HAP-1 (cell line): ENCODE measurements around the gene GRK7.
"Not testable (repeated sequence)": the region's sequence is repeated elsewhere in the genome, so short reads cannot be mapped to it uniquely, and the experiment has no call there.

Experiments used
- DNase-seq, 2 experiments: peaks; one replicate each; pipeline ENCODE4 v3.0.0-alpha.2; 2016 to 2020; ENCODE audit warnings: low spot score in 2 of 2
- H3K27me3 ChIP-seq: fragments of 250-450 bp; sonication (Bioruptor Pico); 2 replicates; pipeline ENCODE4 v1.5.1; 2020; ENCODE audit warnings: low read depth, mild to moderate bottlenecking, moderate library complexity
- H3K36me3 ChIP-seq: fragments of 250-450 bp; sonication (Bioruptor Pico); replicated peaks from 2 replicates; pipeline ENCODE4 v1.5.1; 2020; ENCODE audit warnings: mild to moderate bottlenecking
- H3K4me1 ChIP-seq: fragments of 250-450 bp; sonication (Bioruptor Pico); 2 replicates; pipeline ENCODE4 v1.5.1; 2020; ENCODE audit warnings: mild to moderate bottlenecking
- H3K4me3 ChIP-seq: fragments of 250-450 bp; sonication (Bioruptor Pico); 2 replicates; pipeline ENCODE4 v1.5.1; 2020; ENCODE audit warnings: mild to moderate bottlenecking, moderate library complexity
- H3K9me3 ChIP-seq: fragments of 250-450 bp; sonication (Bioruptor Pico); 2 replicates; pipeline ENCODE4 v1.5.1; 2020; ENCODE audit warnings: mild to moderate bottlenecking, moderate library complexity
- in situ Hi-C: fragments of 300-500 bp; cut with MboI; formaldehyde crosslinking; loops from 3 replicates; pipeline ENCODE4 v1.14.3; 2020; ENCODE audit warnings: low sequenced_read_pairs, inconsistent platforms, mixed read lengths

GRK7 gene

GRCh38 chr3:141738022-141738890 lies 25.0 kb upstream of the GRK7 start, which contains the start of gene RNF7:
TSS of gene RNF7 (plus strand) at chr3:141738298. CDS start at chr3:141738342, 44 bp downstream.
- peak; percentile 87 to 95 for DNase-seq
- in situ Hi-C loops: no loop called here
- peaks cover 18% of the 10 kb centered on the region for H3K4me1 ChIP-seq
- peak within 1 kb of the TSS; percentile 88 for H3K4me3 ChIP-seq
- no peaks in the 10 kb centered on the region for H3K27me3 ChIP-seq
- no peaks in the 10 kb centered on the region for H3K9me3 ChIP-seq
- H3K36me3 ChIP-seq: peaks cover 7% of the 10 kb centered on the region

GRCh38 chr3:141738891-141739363 lies 24.3 kb upstream of the GRK7 start:
- peaks cover 18% of the 10 kb centered on the region for H3K4me1 ChIP-seq
- H3K9me3 ChIP-seq: no peaks in the 10 kb centered on the region
- peak in 1 of 2 experiments; percentile 40 for DNase-seq
- in situ Hi-C loops: no loop called here
- no peaks in the 10 kb centered on the region for H3K27me3 ChIP-seq
- peak overlapping the region; percentile 88 for H3K4me3 ChIP-seq
- H3K36me3 ChIP-seq: peaks cover 10% of the 10 kb centered on the region

GRCh38 chr3:141739731-141740130 lies 23.5 kb upstream of the GRK7 start:
- H3K9me3 ChIP-seq: no peaks in the 10 kb centered on the region
- H3K36me3 ChIP-seq: peaks cover 16% of the 10 kb centered on the region
- no peak for DNase-seq
- peak overlapping the region; percentile 88 for H3K4me3 ChIP-seq
- H3K27me3 ChIP-seq: no peaks in the 10 kb centered on the region
- peaks cover 18% of the 10 kb centered on the region for H3K4me1 ChIP-seq
- in situ Hi-C loops: no loop called here

- Histone ChIP-seq H3K36me3 (peaks cover 22% of the 10 kb centered on the region), H3K4me1 (peaks cover 18% of the 10 kb centered on the region), H3K27me3 (no peaks in the 10 kb centered on the region), H3K9me3 (no peaks in the 10 kb centered on the region), H3K4me3 (no peak overlapping the region)
- in situ Hi-C loops: no loop called here
- peak in 1 of 2 experiments; percentile 39 for DNase-seq
Measured at GRCh38 chr3:141740349-141740748, 22.9 kb upstream of the GRK7 start.

GRCh38 chr3:141743305-141743704 lies 19.9 kb upstream of the GRK7 start:
- DNase-seq: no peak
- no peak overlapping the region for H3K4me3 ChIP-seq
- H3K9me3 ChIP-seq: no peaks in the 10 kb centered on the region
- in situ Hi-C loops: no loop called here
- H3K4me1 ChIP-seq: peaks cover 13% of the 10 kb centered on the region
- no peaks in the 10 kb centered on the region for H3K27me3 ChIP-seq
- peaks cover 42% of the 10 kb centered on the region for H3K36me3 ChIP-seq

GRCh38 chr3:141746962-141747361 lies 16.2 kb upstream of the GRK7 start:
- in situ Hi-C loops: no loop called here

GRCh38 chr3:141753399-141753798 lies 9.8 kb upstream of the GRK7 start:
- H3K36me3 ChIP-seq: no peaks in the 10 kb centered on the region
- H3K9me3 ChIP-seq: no peaks in the 10 kb centered on the region
- no peak overlapping the region for H3K4me3 ChIP-seq
- no peaks in the 10 kb centered on the region for H3K27me3 ChIP-seq
- no peaks in the 10 kb centered on the region for H3K4me1 ChIP-seq
- no peak for DNase-seq
- in situ Hi-C loops: no loop called here

More at GRCh38 chr3:141746962-141747361, 16.2 kb upstream of the GRK7 start:
- no peak for DNase-seq
- H3K36me3 ChIP-seq: peaks cover 42% of the 10 kb centered on the region
- 0 out of 2 replicates have a peak, but pooled peaks cover 2% of the 10 kb centered on the region for H3K4me1 ChIP-seq
- no peaks in the 10 kb centered on the region for H3K9me3 ChIP-seq
- H3K27me3 ChIP-seq: no peaks in the 10 kb centered on the region
- no peak overlapping the region for H3K4me3 ChIP-seq

- no peak for DNase-seq
- H3K4me3 ChIP-seq: no peak overlapping the region
Measured at GRCh38 chr3:141754032-141754431, 9.2 kb upstream of the GRK7 start.

GRCh38 chr3:141762552-141762951 lies 656 bp upstream of the GRK7 start:
- H3K4me3 ChIP-seq, in situ Hi-C loops, H3K27me3 ChIP-seq, DNase-seq, H3K9me3 ChIP-seq, H3K4me1 ChIP-seq, H3K36me3 ChIP-seq: not testable (repeated sequence)

More at GRCh38 chr3:141754032-141754431, 9.2 kb upstream of the GRK7 start:
- in situ Hi-C loops: no loop called here
- Histone ChIP-seq H3K9me3 (no peaks in the 10 kb centered on the region), H3K4me1 (no peaks in the 10 kb centered on the region), H3K27me3 (no peaks in the 10 kb centered on the region), H3K36me3 (no peaks in the 10 kb centered on the region)

- no peak overlapping the region for H3K4me3 ChIP-seq
- H3K36me3 ChIP-seq: no peaks in the 10 kb centered on the region
- H3K27me3 ChIP-seq: no peaks in the 10 kb centered on the region
- no peaks in the 10 kb centered on the region for H3K9me3 ChIP-seq
- no peak for DNase-seq
- peaks cover 2% of the 10 kb centered on the region for H3K4me1 ChIP-seq
- in situ Hi-C loops: no loop called here
Measured at GRCh38 chr3:141764045-141764444, 837 bp downstream of the GRK7 start.

GRCh38 chr3:141764465-141764864 lies 1.3 kb downstream of the GRK7 start:
- no peaks in the 10 kb centered on the region for H3K27me3 ChIP-seq
- H3K4me3 ChIP-seq: no peak overlapping the region
- in situ Hi-C loops: no loop called here
- peaks cover 4% of the 10 kb centered on the region for H3K4me1 ChIP-seq
- no peaks in the 10 kb centered on the region for H3K36me3 ChIP-seq
- no peak for DNase-seq
- no peaks in the 10 kb centered on the region for H3K9me3 ChIP-seq

- Histone ChIP-seq H3K4me1 (peaks cover 4% of the 10 kb centered on the region), H3K9me3 (no peaks in the 10 kb centered on the region), H3K36me3 (no peaks in the 10 kb centered on the region), H3K27me3 (no peaks in the 10 kb centered on the region), H3K4me3 (no peak overlapping the region)
- in situ Hi-C loops: no loop called here
- no peak for DNase-seq
Measured at GRCh38 chr3:141764986-141765385, 1.8 kb downstream of the GRK7 start.

- peaks cover 4% of the 10 kb centered on the region for H3K4me1 ChIP-seq
- no peak for DNase-seq
- H3K9me3 ChIP-seq: no peaks in the 10 kb centered on the region
- H3K27me3 ChIP-seq: no peaks in the 10 kb centered on the region
- no peaks in the 10 kb centered on the region for H3K36me3 ChIP-seq
- in situ Hi-C loops: no loop called here
- H3K4me3 ChIP-seq: no peak overlapping the region
Measured at GRCh38 chr3:141767066-141767465, 3.9 kb downstream of the GRK7 start.

GRCh38 chr3:141769221-141769894 lies 6.2 kb downstream of the GRK7 start:
- H3K36me3 ChIP-seq: no peaks in the 10 kb centered on the region
- in situ Hi-C loops: no loop called here
- no peaks in the 10 kb centered on the region for H3K27me3 ChIP-seq
- no peaks in the 10 kb centered on the region for H3K9me3 ChIP-seq
- no peak overlapping the region for H3K4me3 ChIP-seq
- H3K4me1 ChIP-seq: peaks cover 4% of the 10 kb centered on the region; the same call in 1 of the 2 replicates
- peak in 1 of 2 experiments; percentile 46 for DNase-seq
